Activated CD8-positive, alpha-beta memory T cell treated with anti-CD3 and anti-CD28 coated beads, Interleukin-2, amount 10 ng/mL, durations not matched to agents 7 days and 5 days (primary cell): ENCODE results near the gene RAP1B. TPM values are rescaled to one million over a fixed set of nuclear protein-coding genes. Genes with fewer than 3 reads are reported as not detected.

Experiments used
- ATAC-seq: fragments of 150-1000 bp; cut with Tn5 transposase; one replicate; pipeline ENCODE4 v1.10.0; 2021; ENCODE audit warnings: moderate library complexity
- CTCF ChIA-PET: fragments of 350-600 bp; sonication (Branson Sonifier 250); formaldehyde crosslinking; loops from one replicate; lab custom pipeline; 2021; ENCODE audit warnings: antibody characterized with exemption; lab: Charles Lee
- DNase-seq: peaks from one replicate; pipeline ENCODE4 v3.0.0-alpha.2; 2020
- H3K27ac Mint-ChIP-seq: one replicate; pipeline ENCODE4 v1.8.0; 2021; ENCODE audit warnings: mild to moderate bottlenecking, mixed read lengths
- H3K27me3 Mint-ChIP-seq: one replicate; pipeline ENCODE4 v1.8.0; 2021; ENCODE audit warnings: mixed read lengths
- H3K36me3 Mint-ChIP-seq: one replicate; pipeline ENCODE4 v1.8.0; 2021; ENCODE audit warnings: mild to moderate bottlenecking, mixed read lengths
- H3K4me1 Mint-ChIP-seq: one replicate; pipeline ENCODE4 v1.8.0; 2021; ENCODE audit warnings: mixed read lengths
- H3K4me3 Mint-ChIP-seq: one replicate; pipeline ENCODE4 v1.8.0; 2021; ENCODE audit warnings: mild to moderate bottlenecking, moderate library complexity, mixed read lengths
- H3K9me3 Mint-ChIP-seq: one replicate; pipeline ENCODE4 v1.8.0; 2022; ENCODE audit warnings: low read depth, mixed read lengths
- total RNA-seq, 2 experiments: library from RNA; stranded (reverse); gene quantifications; one replicate each; pipeline ENCODE4 v1.2.3, GENCODE V29; 2021

RAP1B gene
- total RNA-seq = 100 to 1,000 TPM; 211 to 252 TPM

GRCh38 chr12:68610370-68611093 is at the start of gene RAP1B:
Gene RAP1B, plus strand, starts transcription at chr12:68610899. Its CDS starts 37,826 bp downstream, at chr12:68648725.
- Mint-ChIP-seq H3K27ac (peak within 1 kb of the TSS; percentile 97), H3K27me3 (no peaks in the 10 kb centered on the region), H3K9me3 (no peaks in the 10 kb centered on the region), H3K4me3 (peak within 1 kb of the TSS; percentile 92), H3K36me3 (peaks cover 36% of the 10 kb centered on the region), H3K4me1 (peaks cover 38% of the 10 kb centered on the region)
- DNase-seq (peak; percentile 92), ATAC-seq (peak; percentile 84)
- CTCF ChIA-PET = interaction anchor here (0.7 to 1.9 kb wide), 6 partner anchors 31 to 129 kb away, joined by 3 to 6 read pairs (median 3); no protein-coding TSS in a partner anchor

GRCh38 chr12:68561830-68562229 is 48.9 kb upstream of the RAP1B start:
- CTCF ChIA-PET = no interaction called here
- Mint-ChIP-seq H3K9me3 (no peaks in the 10 kb centered on the region), H3K27ac (no peak overlapping the region), H3K27me3 (no peaks in the 10 kb centered on the region), H3K36me3 (no peaks in the 10 kb centered on the region), H3K4me1 (peaks cover 38% of the 10 kb centered on the region), H3K4me3 (no peak overlapping the region)
- DNase-seq (no peak), ATAC-seq (no peak)

- Mint-ChIP-seq H3K4me1 (peaks cover 38% of the 10 kb centered on the region), H3K27ac (peak overlapping the region; percentile 66), H3K4me3 (no peak overlapping the region), H3K9me3 (no peaks in the 10 kb centered on the region), H3K36me3 (no peaks in the 10 kb centered on the region), H3K27me3 (no peaks in the 10 kb centered on the region)
- CTCF ChIA-PET = interaction anchor here (2.6 kb wide), 1 partner anchor 15 kb away, joined by 8 read pairs; no protein-coding TSS in a partner anchor
- ATAC-seq (no peak), DNase-seq (no peak)
These were observed 46.5 kb upstream of the RAP1B start for GRCh38 chr12:68564166-68564565.

- peaks cover 2% of the 10 kb centered on the region for H3K36me3 Mint-ChIP-seq
- ATAC-seq = peak; percentile 88
- CTCF ChIA-PET = interaction anchor here (0.6 to 2.6 kb wide), 6 partner anchors 13 to 249 kb away, joined by 3 to 8 read pairs (median 3); partner anchors contain the start of gene RAP1B
These were observed 45.3 kb upstream of the RAP1B start for GRCh38 chr12:68565391-68565903.

GRCh38 chr12:68568922-68569569 is 41.7 kb upstream of the RAP1B start:
- CTCF ChIA-PET = no interaction called here

More at GRCh38 chr12:68565391-68565903, 45.3 kb upstream of the RAP1B start:
- Mint-ChIP-seq H3K9me3 (no peaks in the 10 kb centered on the region), H3K27me3 (no peaks in the 10 kb centered on the region), H3K27ac (peak overlapping the region; percentile 64), H3K4me3 (no peak overlapping the region), H3K4me1 (peaks cover 26% of the 10 kb centered on the region)
- DNase-seq = no peak

GRCh38 chr12:68572661-68573060 is 38.0 kb upstream of the RAP1B start:
- H3K36me3 Mint-ChIP-seq = peaks cover 3% of the 10 kb centered on the region
- H3K4me3 Mint-ChIP-seq = no peak overlapping the region
- H3K4me1 Mint-ChIP-seq = peaks cover 12% of the 10 kb centered on the region
- H3K9me3 Mint-ChIP-seq = no peaks in the 10 kb centered on the region
- CTCF ChIA-PET = interaction anchor here (1.2 kb wide), 1 partner anchor 9 kb away, joined by 3 read pairs; no protein-coding TSS in a partner anchor
- no peaks in the 10 kb centered on the region for H3K27me3 Mint-ChIP-seq
- H3K27ac Mint-ChIP-seq = no peak overlapping the region
- DNase-seq (no peak), ATAC-seq (no peak)

More at GRCh38 chr12:68568922-68569569, 41.7 kb upstream of the RAP1B start:
- Mint-ChIP-seq H3K27ac (no peak overlapping the region), H3K9me3 (no peaks in the 10 kb centered on the region), H3K27me3 (no peaks in the 10 kb centered on the region), H3K4me3 (no peak overlapping the region), H3K4me1 (peaks cover 34% of the 10 kb centered on the region), H3K36me3 (peaks cover 3% of the 10 kb centered on the region)
- no peak for DNase-seq
- no peak for ATAC-seq

GRCh38 chr12:68573406-68573805 is 37.3 kb upstream of the RAP1B start:
- no peaks in the 10 kb centered on the region for H3K9me3 Mint-ChIP-seq
- H3K27ac Mint-ChIP-seq = no peak overlapping the region
- ATAC-seq (no peak), DNase-seq (no peak)
- H3K36me3 Mint-ChIP-seq = peaks cover 3% of the 10 kb centered on the region
- H3K4me3 Mint-ChIP-seq = no peak overlapping the region
- H3K4me1 Mint-ChIP-seq = peaks cover 12% of the 10 kb centered on the region
- CTCF ChIA-PET = no interaction called here
- H3K27me3 Mint-ChIP-seq = no peaks in the 10 kb centered on the region

GRCh38 chr12:68577949-68578348 is 32.8 kb upstream of the RAP1B start:
- ATAC-seq = no peak
- Mint-ChIP-seq H3K36me3 (peaks cover 2% of the 10 kb centered on the region), H3K27me3 (no peaks in the 10 kb centered on the region), H3K4me3 (no peak overlapping the region), H3K27ac (no peak overlapping the region), H3K9me3 (no peaks in the 10 kb centered on the region), H3K4me1 (peaks cover 13% of the 10 kb centered on the region)
- CTCF ChIA-PET = interaction anchor here (0.7 to 1.7 kb wide), 5 partner anchors 9 to 354 kb away, joined by 3 to 8 read pairs (median 4); no protein-coding TSS in a partner anchor
- DNase-seq = no peak

- ATAC-seq (no peak), DNase-seq (no peak)
- Mint-ChIP-seq H3K36me3 (peaks cover 2% of the 10 kb centered on the region), H3K27ac (peak overlapping the region; percentile 80), H3K27me3 (no peaks in the 10 kb centered on the region), H3K9me3 (no peaks in the 10 kb centered on the region), H3K4me1 (peaks cover 13% of the 10 kb centered on the region), H3K4me3 (no peak overlapping the region)
- CTCF ChIA-PET = interaction anchor here (0.7 to 1.7 kb wide), 8 partner anchors 8 to 130 kb away, joined by 3 to 8 read pairs (median 3); partner anchors contain the start of gene RAP1B
These were observed 31.9 kb upstream of the RAP1B start for GRCh38 chr12:68578765-68579164.

GRCh38 chr12:68579254-68579653 is 31.4 kb upstream of the RAP1B start:
- H3K4me1 Mint-ChIP-seq = peaks cover 13% of the 10 kb centered on the region
- no peak overlapping the region for H3K4me3 Mint-ChIP-seq
- H3K27me3 Mint-ChIP-seq = no peaks in the 10 kb centered on the region
- peak overlapping the region; percentile 80 for H3K27ac Mint-ChIP-seq
- ATAC-seq = peak; percentile 33
- DNase-seq = peak; percentile 43
- no peaks in the 10 kb centered on the region for H3K9me3 Mint-ChIP-seq
- peaks cover 2% of the 10 kb centered on the region for H3K36me3 Mint-ChIP-seq
- CTCF ChIA-PET = interaction anchor here (0.5 to 1.7 kb wide), 6 partner anchors 15 to 162 kb away, joined by 3 to 8 read pairs (median 3); partner anchors contain the start of gene RAP1B

GRCh38 chr12:68580911-68581310 is 29.8 kb upstream of the RAP1B start:
- Mint-ChIP-seq H3K4me1 (peaks cover 13% of the 10 kb centered on the region), H3K27me3 (no peaks in the 10 kb centered on the region), H3K9me3 (no peaks in the 10 kb centered on the region), H3K4me3 (no peak overlapping the region), H3K36me3 (peaks cover 2% of the 10 kb centered on the region), H3K27ac (no peak overlapping the region)
- ATAC-seq (no peak), DNase-seq (no peak)
- CTCF ChIA-PET = interaction anchor here (1.3 kb wide), 2 partner anchors 9 to 38 kb away, joined by 3 to 4 read pairs; no protein-coding TSS in a partner anchor

GRCh38 chr12:68581926-68582325 is 28.8 kb upstream of the RAP1B start:
- Mint-ChIP-seq H3K27ac (no peak overlapping the region), H3K27me3 (no peaks in the 10 kb centered on the region), H3K9me3 (no peaks in the 10 kb centered on the region), H3K4me3 (no peak overlapping the region), H3K36me3 (peaks cover 2% of the 10 kb centered on the region), H3K4me1 (peaks cover 18% of the 10 kb centered on the region)
- CTCF ChIA-PET = interaction anchor here (1.3 kb wide), 2 partner anchors 10 to 39 kb away, joined by 3 to 4 read pairs; no protein-coding TSS in a partner anchor
- DNase-seq = no peak
- ATAC-seq = no peak

- CTCF ChIA-PET = no interaction called here
- H3K4me1 Mint-ChIP-seq = peaks cover 16% of the 10 kb centered on the region
- ATAC-seq = no peak
- H3K27ac Mint-ChIP-seq = no peak overlapping the region
- no peak overlapping the region for H3K4me3 Mint-ChIP-seq
- DNase-seq = no peak
- H3K27me3 Mint-ChIP-seq = no peaks in the 10 kb centered on the region
- H3K36me3 Mint-ChIP-seq = peaks cover 20% of the 10 kb centered on the region
- H3K9me3 Mint-ChIP-seq = peaks cover 9% of the 10 kb centered on the region
These were observed 24.7 kb upstream of the RAP1B start for GRCh38 chr12:68585966-68586365.
